NB4 (cell line): ENCODE results near the gene GAPDHS.
A peak's percentile ranks its signal among the peaks of the same experiment; 100 is the strongest.

Source experiments
- DNase-seq: peaks from one replicate; pipeline ENCODE4 v3.0.0; 2010; ENCODE audit warnings: low read depth
- H3K4me3 ChIP-seq: one replicate; pipeline ENCODE4 v1.5.1; 2011; ENCODE audit warnings: mild to moderate bottlenecking, low read depth, low read length, moderate library complexity
- MAX ChIP-seq: IDR thresholded peaks from 2 replicates; pipeline ENCODE4 v1.6.1; 2011; ENCODE audit warnings: low read depth, low read length
- MYC ChIP-seq: IDR thresholded peaks from 2 replicates; pipeline ENCODE4 v1.6.1; 2011; ENCODE audit warnings: low read depth, low read length
- POLR2A ChIP-seq: IDR thresholded peaks from 2 replicates; pipeline ENCODE4 v1.6.1; 2011; ENCODE audit warnings: mild to moderate bottlenecking; ENCODE audit not compliant: insufficient read length; ENCODE audit errors: extremely low read depth
- TF ChIP-seq, protein P1 (sequence below): IDR thresholded peaks from one replicate; pipeline ENCODE4 v1.5.1; 2012; ENCODE audit warnings: low read depth, low read length

The GAPDHS gene

GRCh38 chr19:35545001-35545854, 12.0 kb downstream of the GAPDHS start, which contains the start of gene TMEM147:
Gene TMEM147 (plus strand): TSS chr19:35545626. CDS start chr19:35545740, 114 bp downstream.
- H3K4me3 ChIP-seq, result peak within 1 kb of the TSS; percentile 85
- TF ChIP-seq MYC, result peak; percentile 71
- peak; percentile 72 for TF ChIP-seq POLR2A
- TF ChIP-seq, protein P1, sequence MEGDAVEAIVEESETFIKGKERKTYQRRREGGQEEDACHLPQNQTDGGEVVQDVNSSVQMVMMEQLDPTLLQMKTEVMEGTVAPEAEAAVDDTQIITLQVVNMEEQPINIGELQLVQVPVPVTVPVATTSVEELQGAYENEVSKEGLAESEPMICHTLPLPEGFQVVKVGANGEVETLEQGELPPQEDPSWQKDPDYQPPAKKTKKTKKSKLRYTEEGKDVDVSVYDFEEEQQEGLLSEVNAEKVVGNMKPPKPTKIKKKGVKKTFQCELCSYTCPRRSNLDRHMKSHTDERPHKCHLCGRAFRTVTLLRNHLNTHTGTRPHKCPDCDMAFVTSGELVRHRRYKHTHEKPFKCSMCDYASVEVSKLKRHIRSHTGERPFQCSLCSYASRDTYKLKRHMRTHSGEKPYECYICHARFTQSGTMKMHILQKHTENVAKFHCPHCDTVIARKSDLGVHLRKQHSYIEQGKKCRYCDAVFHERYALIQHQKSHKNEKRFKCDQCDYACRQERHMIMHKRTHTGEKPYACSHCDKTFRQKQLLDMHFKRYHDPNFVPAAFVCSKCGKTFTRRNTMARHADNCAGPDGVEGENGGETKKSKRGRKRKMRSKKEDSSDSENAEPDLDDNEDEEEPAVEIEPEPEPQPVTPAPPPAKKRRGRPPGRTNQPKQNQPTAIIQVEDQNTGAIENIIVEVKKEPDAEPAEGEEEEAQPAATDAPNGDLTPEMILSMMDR, result no peak
- no peak; the same call in 1 of the 2 replicates for TF ChIP-seq MAX
- peak; percentile 88 for DNase-seq

GRCh38 chr19:35545855-35546381, 12.7 kb downstream of the GAPDHS start:
- H3K4me3 ChIP-seq, result peak overlapping the region; percentile 73
- peak; percentile 46 for DNase-seq
- no peak for TF ChIP-seq MYC
- peak; percentile 38 for TF ChIP-seq MAX

- no peak for DNase-seq
- TF ChIP-seq, protein P1, result no peak
- TF ChIP-seq MYC (no peak), POLR2A (no peak), MAX (no peak)
- peak overlapping the region; percentile 73 for H3K4me3 ChIP-seq
These were observed 13.3 kb downstream of the GAPDHS start for GRCh38 chr19:35546532-35546931.

- DNase-seq, result peak; percentile 60
- H3K4me3 ChIP-seq, result no peak overlapping the region
- TF ChIP-seq POLR2A (no peak), MYC (no peak), MAX (no peak)
- TF ChIP-seq, protein P1, result peak; percentile 51
These were observed 16.0 kb downstream of the GAPDHS start for GRCh38 chr19:35549174-35549788.

DNA sequence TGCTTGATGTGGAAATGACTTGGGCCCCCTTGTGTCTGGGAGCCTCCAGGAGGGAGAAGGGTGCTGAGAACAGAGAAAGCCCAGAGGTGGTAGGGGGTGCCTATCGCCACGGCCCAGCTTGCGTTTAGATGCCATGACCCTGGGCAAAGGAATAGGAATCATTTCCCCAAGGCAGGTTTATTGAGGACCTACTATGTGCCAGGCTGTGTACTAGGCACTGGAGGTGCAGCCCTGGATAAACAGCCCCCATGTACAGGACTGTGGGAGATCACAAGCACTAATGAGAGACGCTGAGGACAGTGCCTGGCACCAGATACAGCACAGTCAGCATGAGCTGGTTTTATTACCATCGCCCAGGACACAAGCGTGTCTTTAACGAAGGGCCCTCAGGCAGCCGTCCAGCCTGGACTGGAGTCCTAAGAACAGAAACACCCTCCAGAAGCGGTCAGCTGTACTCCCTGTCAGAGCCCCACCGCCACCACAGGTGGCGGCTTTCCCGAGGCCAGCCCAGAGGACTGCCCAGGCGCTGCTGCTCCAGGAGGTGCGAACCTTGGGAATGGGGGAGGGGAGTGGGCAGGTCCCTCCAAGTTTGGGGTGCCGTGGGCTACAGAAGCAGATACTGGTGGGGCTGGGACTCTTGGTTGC, 16.7 kb downstream of the GAPDHS start:
- TF ChIP-seq, protein P1, result no peak
- TF ChIP-seq MYC (no peak), POLR2A (no peak), MAX (no peak)
- no peak overlapping the region for H3K4me3 ChIP-seq

More for the DNA sequence above, 16.7 kb downstream of the GAPDHS start:
- DNase-seq, result no peak
